ENCODE results near the gene EXTL1.

GRCh38 chr1:25990251-25990650, 31.3 kb upstream of the EXTL1 start:
- TF ChIP-seq CTCF (IDR thresholded peaks at IDR 0.05), result no peak
- no peak for TF ChIP-seq POLR2A (IDR thresholded peaks at IDR 0.05)

All from thyroid gland (tissue), 4 donors.